ENCODE measurements around the gene CHST15.

- TF ChIP-seq, protein P1, sequence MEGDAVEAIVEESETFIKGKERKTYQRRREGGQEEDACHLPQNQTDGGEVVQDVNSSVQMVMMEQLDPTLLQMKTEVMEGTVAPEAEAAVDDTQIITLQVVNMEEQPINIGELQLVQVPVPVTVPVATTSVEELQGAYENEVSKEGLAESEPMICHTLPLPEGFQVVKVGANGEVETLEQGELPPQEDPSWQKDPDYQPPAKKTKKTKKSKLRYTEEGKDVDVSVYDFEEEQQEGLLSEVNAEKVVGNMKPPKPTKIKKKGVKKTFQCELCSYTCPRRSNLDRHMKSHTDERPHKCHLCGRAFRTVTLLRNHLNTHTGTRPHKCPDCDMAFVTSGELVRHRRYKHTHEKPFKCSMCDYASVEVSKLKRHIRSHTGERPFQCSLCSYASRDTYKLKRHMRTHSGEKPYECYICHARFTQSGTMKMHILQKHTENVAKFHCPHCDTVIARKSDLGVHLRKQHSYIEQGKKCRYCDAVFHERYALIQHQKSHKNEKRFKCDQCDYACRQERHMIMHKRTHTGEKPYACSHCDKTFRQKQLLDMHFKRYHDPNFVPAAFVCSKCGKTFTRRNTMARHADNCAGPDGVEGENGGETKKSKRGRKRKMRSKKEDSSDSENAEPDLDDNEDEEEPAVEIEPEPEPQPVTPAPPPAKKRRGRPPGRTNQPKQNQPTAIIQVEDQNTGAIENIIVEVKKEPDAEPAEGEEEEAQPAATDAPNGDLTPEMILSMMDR (IDR thresholded peaks at IDR 0.05; ENCODE audit: low read depth, low read length, poor library complexity, severe bottlenecking): no peak
- no peak for TF ChIP-seq EZH2phosphoT487 (IDR thresholded peaks at IDR 0.05; ENCODE audit: borderline replicate concordance, low read length)
These were observed 35.4 kb upstream of the CHST15 start for GRCh38 chr10:124128811-124129145.
